Endothelial cell of umbilical vein (primary cell): ENCODE results near the gene SERPINI1. TPM values are rescaled to one million over a fixed set of nuclear protein-coding genes. Genes with fewer than 3 reads are reported as not detected.

Source experiments
- BruUV-seq: library from RNA; stranded (reverse); fragments of 400-500 nt; replicated peaks from 2 replicates; lab custom pipeline; 2021; lab: Mats Ljungman, UMichigan
- CTCF ChIA-PET: fragments of 300-600, 350-600 bp; sonication (Branson Sonifier 250); formaldehyde crosslinking; loops from one replicate; lab custom pipeline; 2021; ENCODE audit warnings: antibody characterized with exemption, inconsistent platforms; lab: Charles Lee
- POLR2A ChIA-PET: fragments of 300-600, 350-600 bp; sonication (Branson Sonifier 250); formaldehyde crosslinking; loops from one replicate; lab custom pipeline; 2021; ENCODE audit warnings: antibody characterized with exemption, inconsistent platforms; lab: Charles Lee
- DNase-seq: peaks from one replicate; pipeline ENCODE4 v3.0.0-alpha.2; 2011; ENCODE audit warnings: low read depth, low spot score
- FAIRE-seq: peaks from 2 replicates; lab custom pipeline; 2011; peaks lifted over from hg19 to GRCh38; lab: Jason Lieb, UNC
- H2AFZ ChIP-seq: 2 replicates; pipeline ENCODE4 v1.6.0; 2012; ENCODE audit warnings: low read depth, low read length, control low read depth, inconsistent platforms
- H3K27ac ChIP-seq: 2 replicates; pipeline ENCODE4 v1.5.1; 2011; ENCODE audit warnings: low read depth, mild to moderate bottlenecking, control low read depth, low read length, moderate library complexity; ENCODE audit not compliant: insufficient read depth
- H3K27me3 ChIP-seq, 2 experiments: 2 replicates each; pipeline versions ENCODE4 v1.6.0 to v1.6.1; 2011; ENCODE audit warnings: low read length in 2 of 2, mixed read lengths in 1 of 2; ENCODE audit not compliant: control insufficient read depth in 2 of 2, insufficient read depth in 2 of 2
- H3K36me3 ChIP-seq, 2 experiments: 2 replicates in 1 of 2; 3 replicates in 1 of 2; pipeline ENCODE4 v1.5.1; 2011; ENCODE audit warnings: low read length in 2 of 2, mild to moderate bottlenecking in 1 of 2, moderate library complexity in 1 of 2; ENCODE audit not compliant: control insufficient read depth in 2 of 2, insufficient read depth in 2 of 2; ENCODE audit errors: extremely low read depth in 1 of 2
- H3K4me1 ChIP-seq: 3 replicates; pipeline ENCODE4 v1.5.1; 2011; ENCODE audit warnings: mild to moderate bottlenecking, low read length; ENCODE audit not compliant: control insufficient read depth, insufficient read depth; ENCODE audit errors: extremely low read depth
- H3K4me2 ChIP-seq: 2 replicates; pipeline ENCODE4 v1.6.1; 2011; ENCODE audit warnings: low read length, control low read depth, mixed read lengths; ENCODE audit not compliant: insufficient read depth
- H3K4me3 ChIP-seq, 3 experiments: fragments of 200-600 bp in 1 of 3; sonication (generic), shearing (Covaris generic) in 1 of 3; replicated peaks in 1 of 3; 2 replicates each; pipeline ENCODE4 v1.5.1; 2011 to 2016; ENCODE audit warnings: control low read depth in 3 of 3, low read length in 3 of 3, mild to moderate bottlenecking in 2 of 3, inconsistent platforms in 1 of 3, low read depth in 1 of 3, moderate library complexity in 1 of 3; ENCODE audit not compliant: insufficient read depth in 1 of 3
- H3K79me2 ChIP-seq: 2 replicates; pipeline ENCODE4 v1.6.0; 2012; ENCODE audit warnings: low read length, inconsistent platforms; ENCODE audit not compliant: control insufficient read depth, insufficient read depth
- H3K9ac ChIP-seq: replicated peaks from 2 replicates; pipeline ENCODE3; 2011; ENCODE audit warnings: low read length, control low read depth; ENCODE audit not compliant: insufficient read depth; ENCODE audit errors: extremely low read depth
- H3K9me1 ChIP-seq: replicated peaks from 3 replicates; pipeline ENCODE4 v1.6.0; 2011; ENCODE audit warnings: mild to moderate bottlenecking, low read length; ENCODE audit not compliant: control insufficient read depth, insufficient read depth; ENCODE audit errors: extremely low read depth
- H3K9me3 ChIP-seq: replicated peaks from 2 replicates; pipeline ENCODE4 v1.5.1; 2012; ENCODE audit warnings: low read length, inconsistent platforms; ENCODE audit not compliant: control insufficient read depth, insufficient read depth
- H4K20me1 ChIP-seq: replicated peaks from 2 replicates; pipeline ENCODE3; 2011; ENCODE audit warnings: mild to moderate bottlenecking, low read length; ENCODE audit not compliant: control insufficient read depth, insufficient read depth; ENCODE audit errors: extremely low read depth
- EZH2 ChIP-seq: IDR thresholded peaks from 2 replicates; pipeline ENCODE4 v1.6.1; 2012; ENCODE audit warnings: borderline replicate concordance, low read depth, mild to moderate bottlenecking, moderate library complexity, low read length, inconsistent platforms; ENCODE audit not compliant: severe bottlenecking
- GATA2 ChIP-seq: IDR thresholded peaks from 2 replicates; pipeline ENCODE4 v1.7.0; 2011; ENCODE audit warnings: low read depth, mild to moderate bottlenecking, moderate library complexity, mixed read lengths, low read length; ENCODE audit not compliant: insufficient read length, insufficient read depth
- JUN ChIP-seq: IDR thresholded peaks from 2 replicates; pipeline ENCODE4 v1.6.1; 2011; ENCODE audit warnings: borderline replicate concordance, low read depth; ENCODE audit not compliant: insufficient read length, insufficient read depth
- MAX ChIP-seq: IDR thresholded peaks from 2 replicates; pipeline ENCODE4 v1.6.1; 2011; ENCODE audit not compliant: insufficient read depth, insufficient read length
- POLR2AphosphoS5 ChIP-seq: IDR thresholded peaks from 2 replicates; pipeline ENCODE4 v1.6.1; 2012; ENCODE audit warnings: low read depth, mild to moderate bottlenecking, control low read depth, low read length, moderate library complexity; ENCODE audit not compliant: insufficient read depth
- dilution Hi-C: fragments of 300-500 bp; cut with MboI; formaldehyde crosslinking; loops from one replicate; pipeline ENCODE4 v1.15.0; 2019; ENCODE audit warnings: low sequenced_read_pairs; ENCODE audit not compliant: extremely low pct_ligation_motif_present
- intact Hi-C: fragments of 100-400 bp; cut with micrococcal nuclease; formaldehyde crosslinking; loops from one replicate; pipeline ENCODE4 v1.10.0; 2022
- polyA plus RNA-seq, 4 experiments: library from polyadenylated mRNA; depleted of rRNA in 3 of 4; stranded (reverse) in 3 of 4; unstranded in 1 of 4; fragments of >200 nt; gene quantifications; 2 replicates each; pipeline versions ENCODE4 v1.2.1 to v1.2.3, GENCODE V29; 2011 to 2012; ENCODE audit warnings: missing spikeins in 1 of 4
- total RNA-seq: library from RNA; stranded (reverse); gene quantifications from 2 replicates; pipeline ENCODE4 v1.2.3, GENCODE V29; 2021
- TF ChIP-seq, protein P1 (sequence below), 2 donors: IDR thresholded peaks; 1 replicate in 1 of 2; 2 replicates in 1 of 2; pipeline ENCODE4 v1.5.1; 2011; ENCODE audit warnings: low read length in 2 of 2, mild to moderate bottlenecking in 2 of 2, moderate library complexity in 2 of 2, control low read depth in 1 of 2, inconsistent platforms in 1 of 2, low read depth in 1 of 2; ENCODE audit not compliant: insufficient read depth in 1 of 2; ENCODE audit errors: extremely low read depth in 1 of 2

The SERPINI1 gene
- total and polyA plus RNA-seq, 2 donors (not counting 3 experiments of a cell fraction or from before 2014, with no cell fraction given): 0.22 to 0.28 TPM

GRCh38 chr3:167787440-167787839, 51.9 kb downstream of the SERPINI1 start:
- H3K9me1 ChIP-seq: no peaks in the 10 kb centered on the region
- H3K9me3 ChIP-seq: no peaks in the 10 kb centered on the region
- no peaks in the 10 kb centered on the region for H3K79me2 ChIP-seq
- dilution Hi-C loops: no loop called here
- no TSS peak for BruUV-seq
- H3K4me3 ChIP-seq: no peak overlapping the region
- no peaks in the 10 kb centered on the region for H3K4me1 ChIP-seq
- ChIA-PET CTCF (no interaction called here), POLR2A (no interaction called here)
- TF ChIP-seq, protein P1, sequence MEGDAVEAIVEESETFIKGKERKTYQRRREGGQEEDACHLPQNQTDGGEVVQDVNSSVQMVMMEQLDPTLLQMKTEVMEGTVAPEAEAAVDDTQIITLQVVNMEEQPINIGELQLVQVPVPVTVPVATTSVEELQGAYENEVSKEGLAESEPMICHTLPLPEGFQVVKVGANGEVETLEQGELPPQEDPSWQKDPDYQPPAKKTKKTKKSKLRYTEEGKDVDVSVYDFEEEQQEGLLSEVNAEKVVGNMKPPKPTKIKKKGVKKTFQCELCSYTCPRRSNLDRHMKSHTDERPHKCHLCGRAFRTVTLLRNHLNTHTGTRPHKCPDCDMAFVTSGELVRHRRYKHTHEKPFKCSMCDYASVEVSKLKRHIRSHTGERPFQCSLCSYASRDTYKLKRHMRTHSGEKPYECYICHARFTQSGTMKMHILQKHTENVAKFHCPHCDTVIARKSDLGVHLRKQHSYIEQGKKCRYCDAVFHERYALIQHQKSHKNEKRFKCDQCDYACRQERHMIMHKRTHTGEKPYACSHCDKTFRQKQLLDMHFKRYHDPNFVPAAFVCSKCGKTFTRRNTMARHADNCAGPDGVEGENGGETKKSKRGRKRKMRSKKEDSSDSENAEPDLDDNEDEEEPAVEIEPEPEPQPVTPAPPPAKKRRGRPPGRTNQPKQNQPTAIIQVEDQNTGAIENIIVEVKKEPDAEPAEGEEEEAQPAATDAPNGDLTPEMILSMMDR (IDR thresholded peaks at IDR 0.05; ENCODE audit: extremely low read depth in 1 of 2, insufficient read depth in 1 of 2, low read depth in 1 of 2, low read length in 2 of 2): no peak
- intact Hi-C loops: no loop called here
- H3K27ac ChIP-seq: no peak overlapping the region
- no peak overlapping the region for H2AFZ ChIP-seq
- DNase-seq: no peak
- FAIRE-seq: no peak
- no peaks in the 10 kb centered on the region for H3K36me3 ChIP-seq
- no peaks in the 10 kb centered on the region for H4K20me1 ChIP-seq
- H3K27me3 ChIP-seq: no peaks in the 10 kb centered on the region
- H3K4me2 ChIP-seq: no peak overlapping the region
- no peak overlapping the region for H3K9ac ChIP-seq

DNA sequence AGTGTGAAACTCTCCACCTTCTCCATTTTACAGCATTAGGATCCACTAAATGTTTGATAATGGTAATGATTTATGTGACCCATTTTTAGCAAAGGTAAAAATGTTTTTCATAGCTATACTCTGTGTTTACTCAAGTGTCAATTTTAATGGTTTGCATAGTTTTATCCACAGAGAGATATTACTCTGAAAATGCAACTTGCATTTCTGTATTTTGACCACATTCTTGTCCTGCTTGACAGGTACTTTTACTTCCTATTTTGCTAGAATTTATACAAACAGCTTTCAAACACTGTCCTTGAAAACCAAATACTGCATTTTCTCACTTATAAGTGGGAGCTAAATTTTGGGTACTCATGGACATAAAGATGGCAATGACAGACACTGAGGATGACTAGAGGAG, 62.9 kb downstream of the SERPINI1 start:
- no peaks in the 10 kb centered on the region for H3K79me2 ChIP-seq
- H3K9me3 ChIP-seq: no peaks in the 10 kb centered on the region
- H3K4me3 ChIP-seq: no peak overlapping the region
- TF ChIP-seq GATA2: no peak
- TF ChIP-seq, protein P1 (IDR thresholded peaks at IDR 0.05; ENCODE audit: extremely low read depth in 1 of 2, insufficient read depth in 1 of 2, low read depth in 1 of 2, low read length in 2 of 2): no peak
- TF ChIP-seq MAX: no peak
- no peak for TF ChIP-seq POLR2AphosphoS5
- TF ChIP-seq EZH2: no peak
- TF ChIP-seq JUN: no peak
- no peaks in the 10 kb centered on the region for H4K20me1 ChIP-seq
- no peaks in the 10 kb centered on the region for H3K4me1 ChIP-seq
- ChIA-PET CTCF (no interaction called here), POLR2A (no interaction called here)
- no peaks in the 10 kb centered on the region for H3K27me3 ChIP-seq
- no peak for FAIRE-seq
- dilution Hi-C loops: no loop called here
- no peaks in the 10 kb centered on the region for H3K9me1 ChIP-seq
- H3K4me2 ChIP-seq: no peak overlapping the region
- no peak overlapping the region for H3K27ac ChIP-seq
- DNase-seq: no peak
- no peaks in the 10 kb centered on the region for H3K36me3 ChIP-seq
- intact Hi-C loops: no loop called here
- no TSS peak for BruUV-seq
- H3K9ac ChIP-seq: no peak overlapping the region
- H2AFZ ChIP-seq: no peak overlapping the region
